Transverse colon (tissue), 4 donors: Measurements from ENCODE around the gene UBE2G1. TPM values are rescaled to one million over a fixed set of nuclear protein-coding genes. Genes with fewer than 3 reads are reported as not detected.

Experiments used
- DNase-seq: peaks from one replicate; pipeline ENCODE4 v3.0.0-alpha.2; 2019
- H3K27ac ChIP-seq, 4 donors: fragments of 200-600 bp; sonication (generic); 2 replicates each; pipeline ENCODE4 v1.5.1; 2016 to 2018; ENCODE audit warnings: inconsistent platforms in 4 of 4
- H3K27me3 ChIP-seq: fragments of 200-600 bp; sonication (generic); 2 replicates; pipeline ENCODE4 v1.5.1; 2017; ENCODE audit warnings: inconsistent platforms
- H3K36me3 ChIP-seq, 4 donors: fragments of 200-600 bp; sonication (generic); 2 replicates each; pipeline ENCODE4 v1.5.1; 2017 to 2019; ENCODE audit warnings: inconsistent platforms in 4 of 4
- H3K4me1 ChIP-seq, 4 donors: fragments of 200-600 bp; sonication (generic); 2 replicates each; pipeline ENCODE4 v1.5.1; 2017 to 2020; ENCODE audit warnings: inconsistent platforms in 4 of 4
- H3K4me3 ChIP-seq, 4 donors: fragments of 200-600 bp; sonication (generic); 1 replicate in 1 of 4; 2 replicates in 3 of 4; pipeline versions ENCODE4 v1.5.1 to v1.6.1; 2017 to 2019; ENCODE audit warnings: inconsistent platforms in 4 of 4
- H3K9me3 ChIP-seq, 2 donors: fragments of 200-600 bp; sonication (generic); 2 replicates each; pipeline ENCODE4 v1.5.1; 2017 to 2019; ENCODE audit warnings: inconsistent platforms in 2 of 2
- EP300 ChIP-seq: sonication (generic); formaldehyde crosslinking; IDR thresholded peaks from one replicate; pipeline ENCODE4 v1.6.1; 2017; ENCODE audit warnings: antibody characterized with exemption, low read depth
- POLR2A ChIP-seq: fragments of 450-650 bp; IDR thresholded peaks from one replicate; pipeline ENCODE4 v1.6.1; 2016; ENCODE audit warnings: antibody characterized with exemption, mild to moderate bottlenecking, moderate library complexity
- POLR2AphosphoS5 ChIP-seq, 3 donors: sonication (generic); formaldehyde crosslinking; IDR thresholded peaks; one replicate each; pipeline ENCODE4 v1.6.1; 2016; ENCODE audit warnings: antibody characterized with exemption in 3 of 3
- WGBS, 2 donors: methylation state at CpG; one replicate each; pipeline ENCODE4 v1.1.5; 2018; ENCODE audit warnings: low coverage in 1 of 2; 5-methylcytosine and 5-hydroxymethylcytosine counted together
- in situ Hi-C, 4 donors: fragments of 200-750 bp; cut with MboI; loops; one replicate each; pipeline versions ENCODE4 v1.15.0 to v1.15.1; 2017; ENCODE audit warnings: low sequenced_read_pairs in 3 of 4, low pct_ligation_motif_present in 1 of 4, low pct_unique_long_range_greater_than_20kb in 1 of 4
- intact Hi-C: fragments of 100-400 bp; cut with DNase I; formaldehyde crosslinking; loops from one replicate; pipeline ENCODE4 v1.15.1; 2023; ENCODE audit warnings: low total_unique reads
- total RNA-seq, 4 donors: library from RNA; depleted of rRNA; stranded (reverse); fragments of >200 nt; gene quantifications; one replicate each; pipeline ENCODE4 v1.1.0, GENCODE V29; 2016
- TF ChIP-seq, protein P1 (sequence below), 5 experiments: fragments of 200-600 bp in 3 of 5; fragments of 450-650 bp in 2 of 5; sonication (generic) in 3 of 5; IDR thresholded peaks; 1 replicate in 2 of 5; 2 replicates in 3 of 5; pipeline ENCODE4 v1.5.1; 2016 to 2017; ENCODE audit warnings: antibody characterized with exemption in 5 of 5, inconsistent platforms in 3 of 5, mild to moderate bottlenecking in 2 of 5, moderate library complexity in 1 of 5

UBE2G1 gene
- total RNA-seq, 4 donors from 2014 or later: 41.6 to 104 (median 53.0) TPM

- 32 to 34% methylated on average over 4 to 5 of the region's 5 CpGs for WGBS, 2 donors
- TF ChIP-seq, protein P1, sequence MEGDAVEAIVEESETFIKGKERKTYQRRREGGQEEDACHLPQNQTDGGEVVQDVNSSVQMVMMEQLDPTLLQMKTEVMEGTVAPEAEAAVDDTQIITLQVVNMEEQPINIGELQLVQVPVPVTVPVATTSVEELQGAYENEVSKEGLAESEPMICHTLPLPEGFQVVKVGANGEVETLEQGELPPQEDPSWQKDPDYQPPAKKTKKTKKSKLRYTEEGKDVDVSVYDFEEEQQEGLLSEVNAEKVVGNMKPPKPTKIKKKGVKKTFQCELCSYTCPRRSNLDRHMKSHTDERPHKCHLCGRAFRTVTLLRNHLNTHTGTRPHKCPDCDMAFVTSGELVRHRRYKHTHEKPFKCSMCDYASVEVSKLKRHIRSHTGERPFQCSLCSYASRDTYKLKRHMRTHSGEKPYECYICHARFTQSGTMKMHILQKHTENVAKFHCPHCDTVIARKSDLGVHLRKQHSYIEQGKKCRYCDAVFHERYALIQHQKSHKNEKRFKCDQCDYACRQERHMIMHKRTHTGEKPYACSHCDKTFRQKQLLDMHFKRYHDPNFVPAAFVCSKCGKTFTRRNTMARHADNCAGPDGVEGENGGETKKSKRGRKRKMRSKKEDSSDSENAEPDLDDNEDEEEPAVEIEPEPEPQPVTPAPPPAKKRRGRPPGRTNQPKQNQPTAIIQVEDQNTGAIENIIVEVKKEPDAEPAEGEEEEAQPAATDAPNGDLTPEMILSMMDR (IDR thresholded peaks at IDR 0.05): no peak
- in situ Hi-C loops: no loop called here
- no peak overlapping the region for H3K4me3 ChIP-seq
- H3K36me3 ChIP-seq: no peaks in the 10 kb centered on the region
- H3K27me3 ChIP-seq: no peaks in the 10 kb centered on the region
- intact Hi-C loops: no loop called here
- peak; percentile 24 for DNase-seq
- no peaks in the 10 kb centered on the region for H3K9me3 ChIP-seq
- H3K27ac ChIP-seq: peak overlapping the region; percentile 30 to 59 (median 52)
- H3K4me1 ChIP-seq: peaks cover 20 to 53% (median 40%) of the 10 kb centered on the region in 4 donors
These were observed 48.3 kb downstream of the UBE2G1 start for GRCh38 chr17:4318186-4318585.

- H3K27ac ChIP-seq: peak overlapping the region; percentile 30 to 59 (median 52)
- 22 to 28% methylated on average over 5 of the region's 5 CpGs for WGBS, 2 donors
- no peaks in the 10 kb centered on the region for H3K27me3 ChIP-seq
- in situ Hi-C loops: no loop called here
- no peak overlapping the region for H3K4me3 ChIP-seq
- no peak for TF ChIP-seq POLR2AphosphoS5 (IDR thresholded peaks at IDR 0.05)
- TF ChIP-seq, protein P1 (IDR thresholded peaks at IDR 0.05): no peak
- no peak for TF ChIP-seq EP300
- no peak for TF ChIP-seq POLR2A
- no peaks in the 10 kb centered on the region for H3K36me3 ChIP-seq
- peaks cover 20 to 59% (median 40%) of the 10 kb centered on the region in 4 donors for H3K4me1 ChIP-seq
- intact Hi-C loops: no loop called here
- H3K9me3 ChIP-seq: no peaks in the 10 kb centered on the region
- no peak for DNase-seq
These were observed 48.9 kb downstream of the UBE2G1 start for GRCh38 chr17:4317610-4318009.

DNA sequence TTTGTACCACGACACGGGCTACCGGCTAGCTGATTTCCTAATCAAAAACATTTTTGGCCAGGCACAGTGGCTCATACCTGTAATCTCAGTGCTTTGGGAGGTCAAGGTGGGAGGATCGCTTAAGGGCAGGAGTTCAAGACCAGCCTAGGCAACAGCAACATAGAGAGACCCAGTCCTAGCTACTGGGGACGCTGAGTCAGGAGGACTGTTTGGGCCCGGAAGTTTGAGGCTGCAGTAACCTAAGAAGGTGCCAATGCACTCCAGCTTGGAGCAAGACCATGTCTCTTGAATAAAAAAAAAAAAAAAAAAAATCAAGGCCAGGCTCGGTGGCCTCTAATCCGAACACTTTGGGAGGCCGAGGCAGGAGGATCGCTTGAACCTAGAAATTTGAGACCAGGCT lies 49.8 kb downstream of the UBE2G1 start:
- Histone ChIP-seq H3K9me3 (no peaks in the 10 kb centered on the region), H3K4me3 (no peak overlapping the region), H3K4me1 (peaks cover 20 to 60% (median 42%) of the 10 kb centered on the region in 4 donors), H3K27me3 (no peaks in the 10 kb centered on the region), H3K36me3 (no peaks in the 10 kb centered on the region), H3K27ac (peak overlapping the region; percentile 39 to 59 (median 48))
- 83 to 92% methylated on average over 6 to 10 of the region's 10 CpGs for WGBS, 2 donors
- TF ChIP-seq POLR2A (no peak), EP300 (no peak), POLR2AphosphoS5 (IDR thresholded peaks at IDR 0.05) (no peak)
- TF ChIP-seq, protein P1 (IDR thresholded peaks at IDR 0.05): no peak
- DNase-seq: no peak
- in situ Hi-C loops (no loop called here), intact Hi-C loops (no loop called here)

DNA sequence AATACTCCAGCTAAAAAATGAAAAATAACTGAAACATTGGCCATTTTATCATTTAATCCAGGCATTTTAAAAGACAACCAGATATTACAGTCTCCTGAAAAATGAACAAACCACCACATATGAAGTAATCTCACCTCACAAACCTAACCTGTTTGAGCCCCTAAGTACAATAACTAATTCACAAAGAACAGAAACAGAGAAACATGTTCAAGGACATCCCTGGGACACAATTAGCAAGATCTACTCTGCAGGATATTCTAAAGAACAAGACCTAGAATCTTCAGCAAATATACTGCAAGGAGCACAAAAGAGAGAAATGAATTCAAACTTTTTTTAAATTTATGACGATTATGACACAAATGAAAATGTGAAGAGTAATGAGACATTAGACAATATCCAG lies 51.9 kb downstream of the UBE2G1 start:
- H3K4me1 ChIP-seq: peaks cover 26 to 73% (median 59%) of the 10 kb centered on the region in 4 donors
- TF ChIP-seq EP300 (no peak), POLR2A (no peak), POLR2AphosphoS5 (IDR thresholded peaks at IDR 0.05) (no peak)
- TF ChIP-seq, protein P1 (IDR thresholded peaks at IDR 0.05): no peak
- no peaks in the 10 kb centered on the region for H3K27me3 ChIP-seq
- no peak overlapping the region for H3K4me3 ChIP-seq
- H3K36me3 ChIP-seq: no peaks in the 10 kb centered on the region
- in situ Hi-C loops (no loop called here), intact Hi-C loops (no loop called here)
- no peak overlapping the region for H3K27ac ChIP-seq
- H3K9me3 ChIP-seq: no peaks in the 10 kb centered on the region
- no peak for DNase-seq
- 63 to 77% methylated on average over 1 of the region's 1 CpG for WGBS, 2 donors
